Activated effector memory CD4-positive, alpha-beta T cell treated with Interleukin-2 at 50 U/mL for 16 hours (primary cell): ENCODE measurements around the gene APOLD1.
"Not testable (repeated sequence)": the region's sequence is repeated elsewhere in the genome, so short reads cannot be mapped to it uniquely, and the experiment has no call there.

Source experiments
- DNase-seq: peaks from one replicate; pipeline ENCODE4 v3.0.0-alpha.2; 2020

APOLD1 gene

GRCh38 chr12:12786706-12787601 is 1.5 kb downstream of the APOLD1 start:
- peak; percentile 72 for DNase-seq

- no peak for DNase-seq
Observed at GRCh38 chr12:12788131-12788530, 2.7 kb downstream of the APOLD1 start.

GRCh38 chr12:12788675-12789368 is 3.4 kb downstream of the APOLD1 start:
- peak; percentile 35 for DNase-seq

GRCh38 chr12:12790956-12791355 is 5.5 kb downstream of the APOLD1 start:
- no peak for DNase-seq

- no peak for DNase-seq
Observed at GRCh38 chr12:12791756-12792369, 6.4 kb downstream of the APOLD1 start.

- DNase-seq: no peak
Observed at GRCh38 chr12:12792421-12792820, 7.0 kb downstream of the APOLD1 start.

GRCh38 chr12:12794686-12795085 is 9.2 kb downstream of the APOLD1 start:
- DNase-seq: no peak

GRCh38 chr12:12796171-12796570 is 10.7 kb downstream of the APOLD1 start:
- no peak for DNase-seq

GRCh38 chr12:12796928-12797793 is 11.7 kb downstream of the APOLD1 start:
- DNase-seq: no peak

- no peak for DNase-seq
Observed at GRCh38 chr12:12797794-12798152, 12.3 kb downstream of the APOLD1 start.

- DNase-seq: no peak
Observed at GRCh38 chr12:12798480-12798879, 13.0 kb downstream of the APOLD1 start.

GRCh38 chr12:12799163-12799920 is 13.9 kb downstream of the APOLD1 start:
- no peak for DNase-seq

GRCh38 chr12:12800406-12801180 is 15.1 kb downstream of the APOLD1 start:
- DNase-seq: no peak

- DNase-seq: not testable (repeated sequence)
Observed at GRCh38 chr12:12801656-12802055, 16.2 kb downstream of the APOLD1 start.

GRCh38 chr12:12803186-12803585 is 17.7 kb downstream of the APOLD1 start:
- peak; percentile 31 for DNase-seq

- no peak for DNase-seq
Observed at GRCh38 chr12:12804011-12804410, 18.6 kb downstream of the APOLD1 start.

- DNase-seq: no peak
Observed at GRCh38 chr12:12804432-12804886, 19.0 kb downstream of the APOLD1 start.

GRCh38 chr12:12806784-12807516 is 21.5 kb downstream of the APOLD1 start:
- DNase-seq: no peak

- not testable (repeated sequence) for DNase-seq
Observed at GRCh38 chr12:12807517-12807903, 22.1 kb downstream of the APOLD1 start.

GRCh38 chr12:12807970-12808702 is 22.7 kb downstream of the APOLD1 start:
- DNase-seq: peak; percentile 54
